CD4-positive, alpha-beta memory T cell (primary cell): ENCODE results near the gene WHRN. TPM values are rescaled to one million over a fixed set of nuclear protein-coding genes. Genes with fewer than 3 reads are reported as not detected.

Experiments
- CTCF ChIA-PET: fragments of 350-600 bp; sonication (Branson Sonifier 250); formaldehyde crosslinking; loops from one replicate; lab custom pipeline; 2021; ENCODE audit warnings: inconsistent platforms; ENCODE audit not compliant: partially characterized antibody; lab: Charles Lee
- POLR2A ChIA-PET: fragments of 350-600 bp; sonication (Branson Sonifier 250); formaldehyde crosslinking; loops from one replicate; lab custom pipeline; 2021; ENCODE audit not compliant: partially characterized antibody; lab: Charles Lee
- DNase-seq, 5 donors: peaks; one replicate each; pipeline versions ENCODE4 v3.0.0 to v3.0.0-alpha.2; 2020 to 2022; ENCODE audit warnings: mixed read lengths in 1 of 5
- H3K27ac ChIP-seq: one replicate; pipeline ENCODE4 v1.7.0; 2013; ENCODE audit warnings: low read depth, low read length
- H3K27me3 ChIP-seq: 2 replicates; pipeline ENCODE4 v1.7.0; 2013; ENCODE audit warnings: mild to moderate bottlenecking, low read length, moderate library complexity; ENCODE audit not compliant: insufficient read depth
- H3K36me3 ChIP-seq: 2 replicates; pipeline ENCODE4 v1.7.0; 2013; ENCODE audit warnings: mild to moderate bottlenecking, low read length, moderate library complexity; ENCODE audit not compliant: insufficient read depth
- H3K4me1 ChIP-seq: 2 replicates; pipeline ENCODE4 v1.7.0; 2013; ENCODE audit warnings: mild to moderate bottlenecking, low read length, moderate library complexity; ENCODE audit not compliant: insufficient read depth
- H3K4me3 ChIP-seq, 2 donors: one replicate each; pipeline ENCODE4 v1.7.0; 2013; ENCODE audit warnings: low read length in 2 of 2, mild to moderate bottlenecking in 1 of 2
- H3K9me3 ChIP-seq, 2 donors: one replicate each; pipeline ENCODE4 v1.7.0; 2013; ENCODE audit warnings: low read length in 2 of 2, control low read depth in 1 of 2; ENCODE audit not compliant: control insufficient read depth in 1 of 2
- H3K27ac Mint-ChIP-seq, 7 donors: one replicate each; pipeline ENCODE4 v1.8.0; 2020 to 2021; ENCODE audit warnings: mixed read lengths in 7 of 7, mild to moderate bottlenecking in 6 of 7, inconsistent platforms in 3 of 7, moderate library complexity in 3 of 7
- H3K27me3 Mint-ChIP-seq, 2 donors: one replicate each; pipeline ENCODE4 v1.8.0; 2020 to 2021; ENCODE audit warnings: mixed read lengths in 2 of 2
- H3K36me3 Mint-ChIP-seq, 2 donors: one replicate each; pipeline ENCODE4 v1.8.0; 2020 to 2021; ENCODE audit warnings: mixed read lengths in 2 of 2, inconsistent platforms in 1 of 2, mild to moderate bottlenecking in 1 of 2
- H3K4me1 Mint-ChIP-seq, 4 donors: one replicate each; pipeline ENCODE4 v1.8.0; 2020 to 2021; ENCODE audit warnings: mixed read lengths in 4 of 4, mild to moderate bottlenecking in 1 of 4
- H3K4me3 Mint-ChIP-seq, 8 donors: one replicate each; pipeline ENCODE4 v1.8.0; 2020 to 2021; ENCODE audit warnings: mixed read lengths in 8 of 8, mild to moderate bottlenecking in 7 of 8, moderate library complexity in 6 of 8, inconsistent platforms in 3 of 8
- H3K9me3 Mint-ChIP-seq, 8 donors: one replicate each; pipeline ENCODE4 v1.8.0; 2020 to 2021; ENCODE audit warnings: mixed read lengths in 8 of 8, mild to moderate bottlenecking in 5 of 8, inconsistent platforms in 3 of 8, moderate library complexity in 1 of 8
- intact Hi-C: fragments of 100-400 bp; cut with micrococcal nuclease; formaldehyde crosslinking; loops from one replicate; pipeline ENCODE4 v1.15.1; 2023
- polyA plus RNA-seq, 2 donors: library from polyadenylated mRNA; unstranded; fragments of 300-500 nt; fragmentation: Illumina TruSeq; gene quantifications; one replicate each; pipeline ENCODE4 v1.2.3, GENCODE V29; 2021
- total RNA-seq, 2 experiments: library from RNA; stranded (reverse); gene quantifications; one replicate each; pipeline ENCODE4 v1.2.3, GENCODE V29; 2021

Gene WHRN
- total and polyA plus RNA-seq, 4 experiments from 2014 or later = 0.24 to 10.1 (median 5.0) TPM

GRCh38 chr9:114367772-114368569 lies 137.3 kb downstream of the WHRN start:
- Histone ChIP-seq H3K4me3 (peak overlapping the region in 1 of 2 donors; percentile 17), H3K9me3 (no peaks in the 10 kb centered on the region), H3K27me3 (no peaks in the 10 kb centered on the region), H3K27ac (peak overlapping the region; percentile 62), H3K36me3 (peaks cover 60% of the 10 kb centered on the region), H3K4me1 (peaks cover 99% of the 10 kb centered on the region)
- Mint-ChIP-seq H3K27me3 (no peaks in the 10 kb centered on the region), H3K36me3 (peaks cover 65 to 81% of the 10 kb centered on the region in 2 donors), H3K27ac (peak overlapping the region; percentile 78 to 97 (median 96)), H3K9me3 (peaks cover 0 to 2% (median 0%) of the 10 kb centered on the region in 8 donors), H3K4me1 (peaks cover 64 to 100% (median 89%) of the 10 kb centered on the region in 4 donors), H3K4me3 (peak overlapping the region; percentile 15 to 73 (median 60))
- intact Hi-C loops = loop anchor here (2.0 kb wide), 1 partner anchor 15 kb away; no protein-coding TSS in a partner anchor
- CTCF ChIA-PET = interaction anchor here (0.8 to 8.5 kb wide), 8 partner anchors 10 to 67 kb away, joined by 3 to 84 read pairs (median 4); partner anchors contain the start of gene AKNA
- DNase-seq = no peak
- POLR2A ChIA-PET = interaction anchor here (1.2 to 37.6 kb wide), 7 partner anchors 9 to 136 kb away, joined by 3 to 1614 read pairs (median 25); partner anchors contain the start of gene AKNA

- peak overlapping the region; percentile 62 for H3K27ac ChIP-seq
- no peaks in the 10 kb centered on the region for H3K9me3 ChIP-seq
- no peaks in the 10 kb centered on the region for H3K27me3 ChIP-seq
- CTCF ChIA-PET = interaction anchor here (1.2 to 8.5 kb wide), 7 partner anchors 10 to 225 kb away, joined by 3 to 84 read pairs (median 4); partner anchors contain the start of gene AKNA
- Mint-ChIP-seq H3K27me3 (no peaks in the 10 kb centered on the region), H3K4me1 (peaks cover 64 to 100% (median 86%) of the 10 kb centered on the region in 4 donors), H3K27ac (peak overlapping the region; percentile 78 to 97 (median 96)), H3K36me3 (peaks cover 68 to 80% of the 10 kb centered on the region in 2 donors), H3K9me3 (peaks cover 0 to 2% (median 0%) of the 10 kb centered on the region in 8 donors), H3K4me3 (peak overlapping the region; percentile 15 to 80 (median 66))
- POLR2A ChIA-PET = interaction anchor here (1.2 to 37.6 kb wide), 7 partner anchors 10 to 137 kb away, joined by 3 to 1614 read pairs (median 25); partner anchors contain the start of gene AKNA
- DNase-seq = no peak
- H3K36me3 ChIP-seq = peaks cover 66% of the 10 kb centered on the region
- peak overlapping the region in 1 of 2 donors; percentile 17 for H3K4me3 ChIP-seq
- intact Hi-C loops = loop anchor here (2.0 kb wide), 1 partner anchor 15 kb away; no protein-coding TSS in a partner anchor
- H3K4me1 ChIP-seq = peaks cover 99% of the 10 kb centered on the region
These were observed 137.9 kb downstream of the WHRN start for GRCh38 chr9:114367366-114367765.

- peak; percentile 52 to 78 (median 61) for DNase-seq
- H3K27ac Mint-ChIP-seq = peak overlapping the region; percentile 78 to 97 (median 96)
- ChIA-PET CTCF (interaction anchor here (1.2 to 8.5 kb wide), 7 partner anchors 11 to 226 kb away, joined by 3 to 84 read pairs (median 7); partner anchors contain the start of gene AKNA), POLR2A (interaction anchor here (2.0 to 37.6 kb wide), 6 partner anchors 11 to 30 kb away, joined by 7 to 1614 read pairs (median 30); partner anchors contain the start of gene AKNA)
- no peaks in the 10 kb centered on the region for H3K9me3 ChIP-seq
- H3K4me3 Mint-ChIP-seq = peak overlapping the region; percentile 57 to 80 (median 66)
- intact Hi-C loops = loop anchor here (1.0 to 2.0 kb wide), 2 partner anchors 14 to 19 kb away; no protein-coding TSS in a partner anchor
- peaks cover 99% of the 10 kb centered on the region for H3K4me1 ChIP-seq
- H3K9me3 Mint-ChIP-seq = peaks cover 0 to 2% (median 0%) of the 10 kb centered on the region in 8 donors
- H3K27ac ChIP-seq = peak overlapping the region; percentile 62
- peaks cover 72% of the 10 kb centered on the region for H3K36me3 ChIP-seq
- no peaks in the 10 kb centered on the region for H3K27me3 ChIP-seq
- H3K36me3 Mint-ChIP-seq = peaks cover 70 to 80% of the 10 kb centered on the region in 2 donors
- H3K27me3 Mint-ChIP-seq = no peaks in the 10 kb centered on the region
- H3K4me1 Mint-ChIP-seq = peaks cover 57 to 94% (median 80%) of the 10 kb centered on the region in 4 donors
- no peak overlapping the region for H3K4me3 ChIP-seq
These were observed 138.7 kb downstream of the WHRN start for GRCh38 chr9:114366334-114367128.

GRCh38 chr9:114365194-114365593 lies 140.1 kb downstream of the WHRN start:
- H3K27me3 Mint-ChIP-seq = no peaks in the 10 kb centered on the region
- no peak for DNase-seq
- peaks cover 57 to 94% (median 79%) of the 10 kb centered on the region in 4 donors for H3K4me1 Mint-ChIP-seq
- Histone ChIP-seq H3K4me3 (no peak overlapping the region), H3K36me3 (peaks cover 73% of the 10 kb centered on the region), H3K27me3 (no peaks in the 10 kb centered on the region), H3K27ac (no peak overlapping the region), H3K4me1 (peaks cover 98% of the 10 kb centered on the region), H3K9me3 (no peaks in the 10 kb centered on the region)
- peaks cover 0 to 2% (median 0%) of the 10 kb centered on the region in 8 donors for H3K9me3 Mint-ChIP-seq
- peak overlapping the region in 2 of 8 donors; percentile 52 to 84 for H3K4me3 Mint-ChIP-seq
- ChIA-PET CTCF (interaction anchor here (0.6 to 8.5 kb wide), 9 partner anchors 21 to 227 kb away, joined by 3 to 84 read pairs (median 7); partner anchors contain the start of gene AKNA), POLR2A (interaction anchor here (1.2 to 37.6 kb wide), 7 partner anchors 7 to 28 kb away, joined by 4 to 1614 read pairs (median 34); partner anchors contain the start of gene AKNA)
- peak overlapping the region; percentile 78 to 96 (median 95) for H3K27ac Mint-ChIP-seq
- intact Hi-C loops = no loop called here
- peaks cover 75 to 87% of the 10 kb centered on the region in 2 donors for H3K36me3 Mint-ChIP-seq

GRCh38 chr9:114364134-114365041 lies 140.9 kb downstream of the WHRN start:
- Histone ChIP-seq H3K4me1 (peaks cover 97% of the 10 kb centered on the region), H3K27me3 (no peaks in the 10 kb centered on the region), H3K36me3 (peaks cover 81% of the 10 kb centered on the region), H3K4me3 (no peak overlapping the region), H3K9me3 (no peaks in the 10 kb centered on the region), H3K27ac (peak overlapping the region; percentile 44)
- no peak for DNase-seq
- H3K4me3 Mint-ChIP-seq = peak overlapping the region in 7 of 8 donors; percentile 36 to 86 (median 73)
- intact Hi-C loops = no loop called here
- H3K27me3 Mint-ChIP-seq = no peaks in the 10 kb centered on the region
- H3K27ac Mint-ChIP-seq = peak overlapping the region; percentile 78 to 96 (median 95)
- CTCF ChIA-PET = interaction anchor here (0.6 to 8.5 kb wide), 8 partner anchors 20 to 228 kb away, joined by 3 to 84 read pairs (median 8); partner anchors contain the start of gene AKNA
- peaks cover 77 to 90% of the 10 kb centered on the region in 2 donors for H3K36me3 Mint-ChIP-seq
- POLR2A ChIA-PET = interaction anchor here (0.9 to 37.6 kb wide), 10 partner anchors 8 to 1209 kb away, joined by 3 to 1614 read pairs (median 24); partner anchors contain the start of gene AKNA
- peaks cover 55 to 93% (median 76%) of the 10 kb centered on the region in 4 donors for H3K4me1 Mint-ChIP-seq
- peaks cover 0 to 2% (median 0%) of the 10 kb centered on the region in 8 donors for H3K9me3 Mint-ChIP-seq
